HK-2 (cell line): ENCODE results near the gene CCDC51.
"Not testable (repeated sequence)": the region's sequence is repeated elsewhere in the genome, so short reads cannot be mapped to it uniquely, and the experiment has no call there.

Experiments
- DNase-seq: peaks from one replicate; pipeline ENCODE4 v3.0.0-alpha.2; 2018; ENCODE audit not compliant: unreplicated experiment

CCDC51 gene

DNA sequence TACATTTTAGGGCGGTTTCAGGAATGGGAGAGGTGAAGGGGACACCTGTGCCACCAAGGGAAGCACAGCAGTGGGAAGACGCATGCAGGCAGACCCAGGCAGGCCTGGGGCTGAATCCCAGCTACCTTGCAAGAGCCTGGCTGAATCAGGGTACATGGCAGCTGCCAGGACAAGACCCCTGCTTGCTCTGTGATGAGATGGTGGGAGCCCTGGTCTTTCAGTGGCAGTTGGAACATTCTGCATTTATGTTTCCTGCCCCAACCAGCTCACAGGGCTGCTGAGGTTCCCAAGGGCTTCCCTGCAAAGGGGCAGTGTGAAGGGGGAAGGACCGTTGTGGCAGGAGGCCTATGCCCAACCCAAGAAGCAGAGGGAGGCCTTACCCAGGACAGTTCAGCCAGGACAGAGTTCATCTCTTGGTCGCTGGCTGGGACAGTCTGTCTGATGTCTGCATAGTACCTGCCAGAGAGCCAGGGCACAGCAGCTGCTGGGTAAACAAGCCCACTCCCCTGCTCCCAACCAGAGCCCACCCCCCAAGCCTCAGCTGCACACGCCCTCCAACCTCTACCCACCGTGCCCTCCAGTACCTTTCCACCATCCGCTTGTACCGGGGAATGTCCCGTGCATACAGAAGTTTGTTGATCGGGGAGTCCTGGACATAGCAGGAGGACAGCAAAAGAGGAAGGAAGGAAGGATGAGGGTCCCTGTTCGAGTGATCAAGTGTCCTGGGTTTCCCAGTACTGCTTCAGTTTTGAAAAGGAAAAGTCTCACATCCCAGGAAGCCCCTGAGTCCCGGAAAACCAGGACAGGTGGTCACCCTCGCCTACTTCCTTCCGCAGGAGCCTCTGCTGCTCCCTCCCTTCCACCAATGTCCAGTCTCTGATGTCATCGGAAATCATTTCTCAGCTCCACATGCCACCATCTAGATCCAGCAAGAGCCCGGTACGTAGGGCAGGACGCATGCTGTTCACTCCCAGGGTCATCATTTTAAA lies 33.2 kb downstream of the CCDC51 start:
- no peak for DNase-seq

DNA sequence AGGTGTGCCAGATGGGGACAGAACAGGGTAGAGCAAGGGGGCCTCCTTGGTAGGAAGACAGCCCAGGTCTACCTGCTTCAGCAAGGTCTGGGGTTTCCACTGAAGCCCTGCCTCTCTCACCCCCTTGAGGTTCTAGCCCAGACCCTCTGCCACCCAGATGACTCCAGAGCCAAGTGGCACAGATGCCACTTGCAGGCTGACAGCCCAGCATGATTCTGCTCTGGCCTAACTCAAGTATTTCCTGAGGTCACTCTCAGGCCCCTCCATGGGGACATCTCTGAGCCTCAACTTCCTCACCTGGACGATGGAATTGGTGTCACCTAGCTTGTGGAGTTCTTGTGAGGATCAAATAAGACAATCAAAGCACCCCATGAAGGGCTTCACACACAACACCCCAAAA lies 33.9 kb downstream of the CCDC51 start:
- DNase-seq = no peak

DNA sequence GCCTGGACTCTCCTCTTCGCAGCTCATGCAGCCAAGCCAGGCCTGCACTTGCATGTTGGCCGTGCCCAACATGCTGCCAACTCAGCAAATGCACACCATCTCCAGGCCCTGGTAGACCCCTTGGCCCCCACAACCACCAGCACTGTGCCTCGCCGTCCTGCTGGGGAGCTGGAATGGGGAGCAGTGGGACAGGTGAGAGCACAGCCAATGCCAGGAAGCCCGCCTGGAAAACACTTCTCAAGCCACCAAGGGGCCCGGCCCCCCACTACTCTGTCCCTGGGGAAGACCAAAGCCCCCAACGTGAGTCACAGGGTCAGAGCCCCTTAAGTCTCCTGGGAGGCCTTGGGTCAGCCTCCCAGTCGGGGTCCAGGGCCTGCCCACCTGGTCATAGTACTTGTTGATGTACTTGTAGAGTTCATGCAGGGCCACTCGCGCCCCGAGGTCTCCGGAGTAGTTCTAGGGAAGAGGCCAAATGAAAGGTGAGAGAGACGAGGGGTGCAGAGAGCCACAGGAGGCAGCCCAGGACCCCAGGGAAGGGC lies 34.5 kb downstream of the CCDC51 start:
- no peak for DNase-seq

DNA sequence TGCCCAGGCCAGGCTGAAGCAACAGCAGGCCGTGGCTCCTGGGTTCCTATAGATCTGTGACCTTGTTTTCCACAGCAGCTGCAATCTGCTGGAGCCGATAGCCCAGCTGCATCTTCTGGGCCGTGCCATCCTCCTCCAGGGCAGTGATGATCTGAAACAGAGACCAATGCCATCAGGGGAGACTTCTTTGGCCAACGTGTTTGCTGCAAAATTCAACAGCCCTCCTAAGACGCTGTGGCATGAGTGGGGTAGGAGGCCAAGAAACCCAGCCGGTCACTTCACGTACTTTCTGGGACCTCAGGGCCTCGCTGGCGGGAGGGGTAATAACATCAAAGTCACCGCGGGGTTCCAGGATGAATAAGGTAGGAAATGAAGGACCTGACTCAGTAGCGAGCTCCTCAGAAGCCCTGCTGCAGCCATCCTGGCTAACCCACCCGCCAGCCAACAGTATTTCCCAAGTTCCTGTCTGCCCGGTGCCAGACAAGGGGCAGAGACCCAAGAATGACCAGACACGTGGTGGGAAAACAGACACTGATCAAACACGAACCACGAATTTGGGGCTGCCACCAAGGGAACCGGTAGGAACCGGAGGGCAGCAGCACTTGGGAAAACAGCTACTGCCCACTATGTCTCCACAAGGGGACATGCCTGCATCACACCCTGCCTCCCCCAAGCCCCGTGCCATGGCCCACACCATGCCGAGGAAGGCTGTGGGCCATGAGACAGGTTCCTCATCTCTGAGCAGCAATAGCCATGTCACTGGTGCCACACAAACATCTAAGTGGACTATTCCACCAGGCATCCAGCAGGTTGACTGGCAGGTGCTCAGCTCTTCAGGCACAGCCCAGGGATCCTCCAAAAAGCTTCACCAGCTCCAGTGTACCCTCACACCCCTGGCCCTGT lies 35.2 kb downstream of the CCDC51 start:
- DNase-seq = no peak

DNA sequence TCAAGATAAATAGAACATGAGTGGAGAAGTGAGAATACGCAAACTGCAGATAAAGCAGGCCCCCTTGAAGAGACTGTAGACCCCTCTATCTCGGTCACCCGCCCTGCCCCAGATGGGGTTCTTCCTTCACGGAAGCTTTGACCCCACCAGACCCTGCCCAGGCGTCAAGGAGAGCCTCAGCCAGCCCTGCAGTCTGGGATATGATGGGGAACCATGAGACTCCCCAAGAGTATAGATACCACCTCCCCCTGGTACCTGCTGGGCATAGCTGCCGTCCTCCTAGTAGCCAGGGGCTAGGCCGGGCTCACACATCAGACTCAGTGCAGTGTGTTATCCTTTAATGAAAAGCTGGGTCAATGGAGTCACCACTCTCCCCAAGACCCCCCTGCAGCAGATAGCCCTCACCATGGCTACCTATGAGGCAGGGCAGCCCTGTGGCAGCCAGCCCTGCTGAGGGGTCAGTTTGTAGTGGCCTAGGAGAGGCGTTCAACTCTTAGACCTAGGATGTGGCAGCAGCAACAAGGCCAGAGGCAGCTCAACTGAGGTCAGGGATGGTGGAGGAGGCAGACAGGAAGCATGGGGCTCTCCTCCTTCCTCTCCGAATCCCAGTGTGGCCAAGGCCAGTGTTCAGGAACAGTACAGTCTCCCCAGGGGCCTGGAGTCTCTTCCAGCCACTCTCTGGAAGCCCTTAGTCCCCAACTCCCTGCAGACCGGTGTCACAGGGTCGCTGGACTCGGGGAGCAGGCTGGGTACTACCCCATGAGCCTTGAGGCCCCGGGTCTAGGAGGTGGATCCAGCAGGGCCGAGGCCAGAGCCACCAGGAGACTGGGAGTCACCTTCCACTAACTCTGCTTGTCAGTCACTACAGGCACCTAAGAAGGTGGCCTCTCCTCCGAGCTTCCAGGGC lies 36.1 kb downstream of the CCDC51 start:
- DNase-seq = no peak

DNA sequence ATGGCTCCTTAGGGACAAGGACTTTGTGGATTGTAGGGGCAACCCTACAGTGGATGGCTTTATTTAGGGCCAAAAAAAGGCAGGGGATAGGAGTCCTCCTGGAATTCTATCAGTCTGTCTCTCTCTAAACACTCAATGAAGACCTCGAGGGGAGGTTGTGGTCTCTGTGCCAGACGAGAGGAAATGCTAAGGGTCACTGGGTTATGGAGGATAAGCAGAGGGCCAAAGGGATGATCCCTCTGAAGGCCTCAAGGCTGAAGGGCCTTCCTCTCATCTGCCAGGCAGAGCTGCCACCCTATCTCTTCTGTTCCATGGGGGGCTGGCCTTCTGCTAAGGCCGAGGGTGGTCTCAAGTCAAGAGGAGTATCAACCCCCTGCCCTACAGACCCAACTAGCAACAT lies 37.0 kb downstream of the CCDC51 start:
- no peak for DNase-seq

DNA sequence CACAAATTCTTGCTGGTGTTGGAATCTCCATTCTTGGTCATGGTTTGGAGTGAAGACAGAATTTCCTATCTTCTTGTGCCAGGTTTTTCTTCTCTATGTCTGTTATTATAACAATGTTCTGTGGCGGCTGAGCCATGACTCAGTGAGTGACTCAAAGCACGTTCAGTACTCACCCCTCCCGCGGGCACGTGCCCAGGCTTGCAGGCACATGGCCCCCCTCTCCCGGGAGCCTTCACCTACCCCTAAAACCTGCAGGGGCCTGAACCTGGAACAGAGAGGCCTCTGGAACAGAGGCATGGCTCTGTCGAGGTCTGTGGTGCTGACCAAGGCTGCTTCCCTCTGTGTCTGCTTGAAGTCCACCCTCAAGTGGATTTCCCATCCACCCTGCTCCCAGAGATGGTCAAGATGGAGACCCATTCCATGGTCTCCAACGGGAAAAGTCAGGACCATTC lies 37.6 kb downstream of the CCDC51 start:
- DNase-seq = peak; percentile 42

DNA sequence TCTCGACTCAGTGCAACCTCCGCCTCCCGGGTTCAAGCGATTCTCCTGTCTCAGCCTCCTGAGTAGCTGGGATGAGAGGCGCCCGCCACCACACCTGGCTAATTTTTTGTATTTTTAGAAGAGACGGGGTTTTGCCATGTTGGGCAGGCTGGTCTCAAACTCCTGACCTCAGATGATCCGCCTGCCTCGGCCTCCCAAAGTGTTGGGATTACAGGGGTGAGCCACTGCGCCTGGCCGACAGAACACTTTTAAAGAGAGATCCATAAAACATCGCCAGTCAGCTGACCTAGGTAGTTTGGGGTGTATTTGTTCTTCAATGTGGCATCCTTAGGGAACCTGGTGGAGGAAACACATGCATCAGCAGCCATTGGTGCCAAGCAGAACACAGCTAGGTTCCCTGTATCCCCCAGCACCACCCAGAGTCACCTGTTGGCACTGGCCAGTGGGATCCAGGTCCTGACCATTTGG lies 38.5 kb downstream of the CCDC51 start:
- not testable (repeated sequence) for DNase-seq

DNA sequence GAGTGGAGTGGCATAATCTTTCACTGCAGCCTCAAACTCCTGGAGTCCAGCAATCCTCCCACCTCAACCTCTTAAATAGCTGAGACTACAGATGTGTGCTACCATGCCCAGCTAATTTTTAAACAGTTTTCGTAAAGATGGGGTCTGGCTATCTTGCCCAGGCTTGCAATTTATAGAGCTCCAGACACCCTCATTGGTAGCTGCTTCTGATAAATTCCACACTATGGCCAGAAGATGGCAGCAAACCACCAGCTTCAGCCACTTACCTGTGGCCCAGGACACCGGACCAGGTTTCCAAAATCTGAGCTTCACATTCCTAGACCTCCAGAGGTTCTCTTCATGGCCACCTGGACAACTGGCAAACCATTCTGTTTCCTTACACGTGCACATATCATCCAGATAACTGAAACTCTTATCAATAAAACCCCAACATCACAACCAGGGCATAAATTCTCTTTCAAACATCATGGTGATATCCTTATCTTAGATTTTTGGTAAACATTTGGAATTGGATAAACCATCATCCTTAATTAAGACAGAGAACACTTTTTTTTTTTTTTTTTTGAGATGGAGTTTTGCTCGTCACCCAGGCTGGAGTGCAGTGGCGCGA lies 39.0 kb downstream of the CCDC51 start:
- peak; percentile 44 for DNase-seq

DNA sequence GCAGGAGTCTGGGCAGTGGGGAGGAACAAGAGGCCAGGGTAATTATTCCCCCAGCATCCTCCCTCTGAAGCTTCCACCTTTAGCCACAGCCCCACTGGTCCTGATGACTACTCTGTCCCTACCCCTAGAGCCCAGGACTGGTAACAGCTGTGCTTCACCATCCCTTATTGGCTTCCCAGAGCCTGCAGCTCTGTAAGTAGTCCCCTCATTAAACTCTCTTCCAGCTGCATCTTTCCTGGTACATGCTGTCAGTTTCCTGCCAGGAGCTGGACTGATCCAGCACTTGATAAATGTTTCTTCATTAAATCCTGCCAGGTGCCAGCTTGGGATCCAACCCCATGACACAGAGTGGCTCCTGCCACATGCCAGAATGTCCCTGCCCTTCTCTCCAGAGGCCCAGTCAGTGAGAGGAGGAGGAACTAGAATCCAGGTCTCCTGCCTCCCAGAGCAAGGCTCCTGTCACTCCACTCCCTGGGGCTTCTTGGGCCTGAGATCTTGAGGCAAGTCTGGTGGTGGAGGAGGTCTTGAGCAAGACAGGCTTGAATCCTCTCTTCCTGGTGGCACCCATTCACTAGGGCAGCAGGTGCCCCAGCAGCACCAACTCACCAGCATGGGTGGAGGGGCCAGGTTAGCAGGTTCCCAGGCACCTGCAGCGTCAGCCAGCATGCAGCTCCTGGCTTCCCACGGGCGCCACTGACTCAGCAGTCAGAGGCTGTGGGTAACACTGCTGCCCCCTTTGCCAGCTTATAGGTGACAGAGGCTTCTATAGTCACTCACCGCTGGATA lies 40.3 kb downstream of the CCDC51 start:
- no peak for DNase-seq

DNA sequence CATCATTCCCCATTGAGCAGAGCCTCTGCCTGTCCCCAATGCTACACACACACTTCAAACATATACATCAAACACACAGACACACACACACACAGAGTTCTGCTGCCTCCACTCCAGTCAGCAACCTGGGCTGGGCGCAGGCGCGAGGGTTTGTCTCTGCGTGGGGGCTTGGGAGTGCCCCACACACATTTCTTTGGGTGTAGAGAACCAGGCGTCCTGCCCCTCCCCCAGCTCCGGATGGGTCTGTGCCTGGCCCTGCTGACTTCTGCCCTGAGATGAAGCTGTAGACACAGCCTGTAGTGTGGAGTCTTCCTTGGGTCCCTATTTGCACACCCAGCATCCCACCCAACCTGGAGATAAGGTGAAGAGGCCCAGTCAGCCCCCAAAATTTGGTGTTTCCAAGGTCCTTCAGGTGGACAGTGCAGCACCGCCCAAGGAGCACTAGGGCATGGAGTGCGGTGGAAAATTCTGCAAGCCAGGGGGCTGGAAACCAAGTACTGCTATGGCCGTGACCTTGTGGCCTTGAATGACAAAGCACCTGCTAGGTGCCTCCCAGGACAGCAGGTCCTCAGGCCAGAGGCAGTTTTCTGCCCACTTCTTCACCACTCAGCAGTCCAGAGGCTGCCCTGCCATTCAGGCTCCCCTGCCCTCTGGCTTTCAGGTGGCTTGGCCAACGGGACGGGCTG lies 41.1 kb downstream of the CCDC51 start:
- DNase-seq = no peak

DNA sequence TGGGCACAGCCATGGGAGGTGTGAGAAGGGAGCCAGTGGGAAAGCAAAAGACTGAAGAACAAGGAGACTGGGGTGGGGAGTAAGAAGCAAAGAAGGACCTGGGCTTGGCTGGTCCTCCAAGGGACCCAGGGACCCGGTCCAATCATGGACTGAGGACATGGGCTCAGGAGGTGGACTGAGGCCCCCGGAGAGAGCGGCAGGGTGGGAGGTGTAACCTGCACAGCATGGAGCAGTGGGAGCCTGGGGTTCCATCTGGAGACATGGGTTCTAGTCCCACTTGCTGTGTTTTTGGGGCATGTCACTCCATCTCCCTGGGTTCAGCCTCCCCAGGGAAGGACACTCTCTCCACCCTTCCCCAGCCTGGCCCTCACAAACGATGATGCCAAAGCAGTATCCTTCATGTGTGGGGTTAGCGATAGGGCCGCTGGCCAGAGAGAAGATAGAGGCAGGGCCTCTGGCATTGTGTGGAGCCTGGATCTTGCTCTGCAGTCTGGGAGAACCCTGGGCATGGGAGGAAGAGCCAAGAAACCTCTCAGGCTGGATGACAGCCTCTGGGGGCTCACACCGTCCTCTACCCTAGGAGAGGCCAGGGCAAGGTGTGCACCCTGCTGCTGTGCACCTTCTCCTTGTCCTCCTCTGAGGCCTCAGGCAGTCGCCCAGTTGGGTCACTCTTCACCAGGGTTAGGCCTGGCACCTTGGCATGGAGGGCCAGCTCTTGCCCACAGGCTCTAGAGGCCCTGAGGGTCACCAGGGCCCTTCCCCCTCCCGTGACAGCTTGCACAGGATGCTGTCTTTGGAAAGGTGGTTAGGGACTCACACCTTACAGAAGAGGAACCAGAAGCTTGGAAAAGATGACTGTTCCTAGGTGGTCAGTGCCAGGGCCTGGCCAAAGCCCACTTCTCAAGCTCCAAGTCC lies 41.9 kb downstream of the CCDC51 start:
- no peak for DNase-seq

DNA sequence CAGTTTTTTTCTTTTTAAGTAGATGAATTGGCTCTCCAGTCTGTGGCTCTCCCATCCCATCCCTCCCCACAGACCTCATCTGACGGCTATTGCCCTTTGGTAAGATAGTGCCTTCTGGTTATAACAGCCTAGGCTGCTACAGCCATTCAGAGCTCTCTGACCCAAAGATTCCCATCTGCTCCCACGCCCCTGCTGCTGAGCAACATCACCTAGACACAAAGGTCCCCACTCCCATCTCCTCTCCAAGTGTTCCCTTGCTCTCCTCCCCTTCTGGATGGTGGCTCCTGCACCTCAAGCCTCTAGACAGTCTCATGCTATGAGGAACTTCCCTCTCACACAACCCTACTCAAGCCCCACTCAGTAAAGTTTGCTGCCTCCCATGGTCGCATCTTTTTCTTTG lies 44.2 kb downstream of the CCDC51 start:
- DNase-seq = no peak

DNA sequence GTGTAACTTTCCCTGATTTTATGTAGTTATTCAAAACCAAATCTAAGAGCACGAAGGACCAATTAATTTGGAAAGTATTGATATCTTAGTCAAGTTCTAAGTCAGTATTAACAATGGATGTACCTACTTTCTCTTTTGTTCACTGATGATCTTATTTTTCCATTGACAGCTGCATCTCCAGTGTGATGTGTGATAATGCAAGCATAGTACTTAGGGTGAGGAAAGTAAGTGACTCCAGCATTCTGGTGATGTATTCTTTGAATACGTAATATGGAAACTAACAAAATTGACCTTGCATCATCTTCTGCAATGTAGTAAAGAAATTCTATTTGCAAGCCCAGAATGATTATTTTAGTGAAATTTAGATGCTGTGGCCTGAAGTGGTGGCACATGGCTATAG lies 45.5 kb downstream of the CCDC51 start:
- DNase-seq = no peak

DNA sequence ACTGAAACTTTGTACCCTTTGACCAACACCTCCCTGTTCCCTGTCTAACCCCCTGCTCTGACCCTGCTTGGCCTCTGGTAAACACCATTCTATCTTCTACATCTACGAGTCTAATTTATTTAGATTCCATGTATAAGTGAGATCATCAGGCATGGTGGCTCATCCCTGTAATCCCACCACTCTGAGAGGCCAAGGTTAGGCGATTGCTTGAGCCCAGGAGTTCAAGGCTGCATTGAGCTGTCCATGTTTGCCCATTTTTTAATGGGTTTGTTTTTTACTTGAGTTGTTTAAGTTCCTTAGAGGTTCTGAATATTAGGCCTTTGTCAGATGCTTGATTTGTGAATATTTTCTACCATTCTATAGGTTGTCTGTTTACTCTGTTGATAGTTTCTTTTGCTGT lies 51.0 kb downstream of the CCDC51 start:
- no peak for DNase-seq

DNA sequence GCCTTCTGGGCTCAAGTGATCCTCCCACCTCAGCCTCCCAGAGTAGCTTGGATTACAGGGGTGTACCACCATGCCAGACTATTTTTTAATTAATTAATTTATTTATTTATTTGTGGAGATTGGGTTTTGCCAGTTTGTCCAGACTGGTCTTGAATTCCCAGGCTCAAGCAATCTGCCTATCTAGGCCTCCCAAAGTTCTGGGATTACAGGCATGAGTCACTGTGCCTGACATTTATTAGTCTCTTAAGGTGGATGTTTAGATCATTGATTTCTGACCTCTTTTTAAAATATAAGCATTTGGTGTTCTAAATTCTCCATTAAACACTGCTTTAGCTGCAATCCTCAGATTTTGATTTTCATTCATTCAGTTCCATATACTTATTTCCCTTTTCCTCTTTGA lies 52.3 kb downstream of the CCDC51 start:
- DNase-seq = no peak
